DMS79 treated with DMSO at 0.1 percent for 48 hours (cell line): ENCODE measurements around the gene SLC25A14.
A peak's percentile ranks its signal among the peaks of the same experiment; 100 is the strongest.

Source experiments
- DNase-seq: peaks from one replicate; lab custom pipeline; 2025; lab: John Stamatoyannopoulos, UW

Gene SLC25A14

GRCh38 chrX:130378024-130378669 is 38.4 kb downstream of the SLC25A14 start:
- DNase-seq: no peak

- DNase-seq: no peak
These were observed 45.8 kb downstream of the SLC25A14 start, which contains the start of gene GPR119 for GRCh38 chrX:130385520-130385919. TSS of gene GPR119 (minus strand) at chrX:130385674. CDS start at chrX:130385447, 227 bp downstream.

- no peak for DNase-seq
These were observed 46.7 kb downstream of the SLC25A14 start for GRCh38 chrX:130386408-130386808.

GRCh38 chrX:130393451-130394074 is 53.8 kb downstream of the SLC25A14 start:
- peak; percentile 40 for DNase-seq

- no peak for DNase-seq
These were observed 55.6 kb downstream of the SLC25A14 start for GRCh38 chrX:130395341-130395740.

GRCh38 chrX:130401415-130402207 is 61.9 kb downstream of the SLC25A14 start, which contains the start of gene RBMX2:
TSS of gene RBMX2 (plus strand) at chrX:130401987. CDS start at chrX:130402033, 46 bp downstream.
- DNase-seq: peak; percentile 54

- no peak for DNase-seq
These were observed 62.5 kb downstream of the SLC25A14 start for GRCh38 chrX:130402208-130402684.

GRCh38 chrX:130413415-130413814 is 73.7 kb downstream of the SLC25A14 start:
- DNase-seq: no peak

GRCh38 chrX:130414800-130415199 is 75.1 kb downstream of the SLC25A14 start:
- DNase-seq: no peak

GRCh38 chrX:130415201-130415600 is 75.5 kb downstream of the SLC25A14 start:
- no peak for DNase-seq

- no peak for DNase-seq
These were observed 77.1 kb downstream of the SLC25A14 start for GRCh38 chrX:130416785-130417184.

GRCh38 chrX:130418066-130418465 is 78.3 kb downstream of the SLC25A14 start:
- DNase-seq: no peak

- no peak for DNase-seq
These were observed 79.0 kb downstream of the SLC25A14 start for GRCh38 chrX:130418740-130419139.

- no peak for DNase-seq
These were observed 79.5 kb downstream of the SLC25A14 start for GRCh38 chrX:130419263-130419662.
